Sigmoid colon (tissue), 4 donors: ENCODE results near the gene USP32.

Experiments used
- POLR2A ChIP-seq, 2 donors: fragments of 450-650 bp; IDR thresholded peaks; one replicate each; pipeline ENCODE4 v1.6.1; 2016; ENCODE audit warnings: antibody characterized with exemption in 2 of 2, mild to moderate bottlenecking in 2 of 2, moderate library complexity in 2 of 2
- POLR2AphosphoS5 ChIP-seq, 4 donors: sonication (generic); formaldehyde crosslinking; IDR thresholded peaks; one replicate each; pipeline ENCODE4 v1.6.1; 2017; ENCODE audit warnings: antibody characterized with exemption in 4 of 4
- TF ChIP-seq, protein P1 (sequence below), 4 experiments: fragments of 450-650 bp in 3 of 4; fragments of 200-600 bp in 1 of 4; IDR thresholded peaks; one replicate each; pipeline ENCODE4 v1.5.1; 2016 to 2019; ENCODE audit warnings: antibody characterized with exemption in 4 of 4, mild to moderate bottlenecking in 3 of 4, moderate library complexity in 2 of 4

- TF ChIP-seq, protein P1, sequence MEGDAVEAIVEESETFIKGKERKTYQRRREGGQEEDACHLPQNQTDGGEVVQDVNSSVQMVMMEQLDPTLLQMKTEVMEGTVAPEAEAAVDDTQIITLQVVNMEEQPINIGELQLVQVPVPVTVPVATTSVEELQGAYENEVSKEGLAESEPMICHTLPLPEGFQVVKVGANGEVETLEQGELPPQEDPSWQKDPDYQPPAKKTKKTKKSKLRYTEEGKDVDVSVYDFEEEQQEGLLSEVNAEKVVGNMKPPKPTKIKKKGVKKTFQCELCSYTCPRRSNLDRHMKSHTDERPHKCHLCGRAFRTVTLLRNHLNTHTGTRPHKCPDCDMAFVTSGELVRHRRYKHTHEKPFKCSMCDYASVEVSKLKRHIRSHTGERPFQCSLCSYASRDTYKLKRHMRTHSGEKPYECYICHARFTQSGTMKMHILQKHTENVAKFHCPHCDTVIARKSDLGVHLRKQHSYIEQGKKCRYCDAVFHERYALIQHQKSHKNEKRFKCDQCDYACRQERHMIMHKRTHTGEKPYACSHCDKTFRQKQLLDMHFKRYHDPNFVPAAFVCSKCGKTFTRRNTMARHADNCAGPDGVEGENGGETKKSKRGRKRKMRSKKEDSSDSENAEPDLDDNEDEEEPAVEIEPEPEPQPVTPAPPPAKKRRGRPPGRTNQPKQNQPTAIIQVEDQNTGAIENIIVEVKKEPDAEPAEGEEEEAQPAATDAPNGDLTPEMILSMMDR (IDR thresholded peaks at IDR 0.05), result no peak
- TF ChIP-seq POLR2A (IDR thresholded peaks at IDR 0.05) (no peak), POLR2AphosphoS5 (IDR thresholded peaks at IDR 0.05) (no peak)
These were observed 69.9 kb downstream of the USP32 start for GRCh38 chr17:60322056-60322387.
